A673 (cell line): ENCODE measurements around the gene HAPLN2.

Source experiments
- CTCF ChIP-seq: fragments of 300-800, 200-600 bp; sonication (generic); conservative IDR thresholded peaks from 2 replicates; pipeline ENCODE4 v1.5.1; 2017; ENCODE audit warnings: low read depth, mild to moderate bottlenecking, antibody characterized with exemption, low read length, moderate library complexity, mixed read lengths
- EZH2 ChIP-seq: fragments of 200-600 bp; sonication (generic); IDR thresholded peaks from 2 replicates; pipeline ENCODE4 v1.6.1; 2017; ENCODE audit warnings: borderline replicate concordance, low read depth, mild to moderate bottlenecking, mixed read lengths, antibody characterized with exemption, low read length; ENCODE audit not compliant: poor library complexity, severe bottlenecking

GRCh38 chr1:156669794-156670193 is 50.6 kb downstream of the HAPLN2 start:
- TF ChIP-seq CTCF (no peak), EZH2 (no peak)
